MM.1S (cell line): ENCODE results near the gene DHX8.

ENCODE experiments used
- EZH2phosphoT487 ChIP-seq: fragments of 300-600 bp; sonication (generic); IDR thresholded peaks from 2 replicates; pipeline ENCODE4 v1.6.1; 2018; ENCODE audit warnings: antibody characterized with exemption, low read length
- TF ChIP-seq, protein P1 (sequence below): fragments of 300-600 bp; sonication (generic); IDR thresholded peaks from 2 replicates; pipeline ENCODE4 v1.5.1; 2016; ENCODE audit warnings: antibody characterized with exemption, low read length, mixed read lengths

DNA sequence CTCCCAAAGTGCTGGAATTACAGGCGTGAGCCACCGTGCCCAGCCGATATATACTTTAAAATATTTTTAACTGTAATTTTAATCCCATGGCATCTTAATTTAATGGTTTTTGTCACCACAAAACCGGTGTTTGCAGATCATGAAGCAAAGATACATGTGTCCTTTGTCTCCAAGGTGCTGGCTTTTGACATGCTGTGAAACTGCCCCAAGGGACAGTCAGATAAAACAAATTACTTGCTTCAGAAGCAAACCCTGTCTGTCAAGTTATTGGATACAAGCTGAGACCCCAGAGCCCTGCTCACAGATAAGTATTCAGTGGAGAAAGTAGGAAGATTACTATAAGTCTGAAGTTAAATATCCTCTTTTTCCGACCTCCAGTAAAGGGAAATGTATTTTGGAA, 45.1 kb upstream of the DHX8 start:
- TF ChIP-seq, protein P1, sequence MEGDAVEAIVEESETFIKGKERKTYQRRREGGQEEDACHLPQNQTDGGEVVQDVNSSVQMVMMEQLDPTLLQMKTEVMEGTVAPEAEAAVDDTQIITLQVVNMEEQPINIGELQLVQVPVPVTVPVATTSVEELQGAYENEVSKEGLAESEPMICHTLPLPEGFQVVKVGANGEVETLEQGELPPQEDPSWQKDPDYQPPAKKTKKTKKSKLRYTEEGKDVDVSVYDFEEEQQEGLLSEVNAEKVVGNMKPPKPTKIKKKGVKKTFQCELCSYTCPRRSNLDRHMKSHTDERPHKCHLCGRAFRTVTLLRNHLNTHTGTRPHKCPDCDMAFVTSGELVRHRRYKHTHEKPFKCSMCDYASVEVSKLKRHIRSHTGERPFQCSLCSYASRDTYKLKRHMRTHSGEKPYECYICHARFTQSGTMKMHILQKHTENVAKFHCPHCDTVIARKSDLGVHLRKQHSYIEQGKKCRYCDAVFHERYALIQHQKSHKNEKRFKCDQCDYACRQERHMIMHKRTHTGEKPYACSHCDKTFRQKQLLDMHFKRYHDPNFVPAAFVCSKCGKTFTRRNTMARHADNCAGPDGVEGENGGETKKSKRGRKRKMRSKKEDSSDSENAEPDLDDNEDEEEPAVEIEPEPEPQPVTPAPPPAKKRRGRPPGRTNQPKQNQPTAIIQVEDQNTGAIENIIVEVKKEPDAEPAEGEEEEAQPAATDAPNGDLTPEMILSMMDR, result no peak
- no peak for TF ChIP-seq EZH2phosphoT487
